HL-60 (cell line): ENCODE measurements around the gene SLC24A3.

Experiments used
- CTCF ChIP-seq: IDR thresholded peaks from one replicate; pipeline ENCODE4 v1.5.1; 2011; ENCODE audit warnings: low read length, control low read depth, inconsistent platforms; ENCODE audit not compliant: insufficient read depth
- POLR2AphosphoS5 ChIP-seq: IDR thresholded peaks from 2 replicates; pipeline ENCODE4 v1.6.1; 2012; ENCODE audit warnings: low read depth
- REST ChIP-seq: IDR thresholded peaks from 2 replicates; pipeline ENCODE4 v1.6.1; 2012; ENCODE audit warnings: low read depth; ENCODE audit not compliant: insufficient replicate concordance
- SPI1 ChIP-seq: IDR thresholded peaks from 2 replicates; pipeline ENCODE4 v1.6.1; 2012; ENCODE audit warnings: low read depth, mild to moderate bottlenecking, borderline replicate concordance

GRCh38 chr20:19621072-19621471, 408.6 kb downstream of the SLC24A3 start:
- TF ChIP-seq CTCF = no peak
- TF ChIP-seq POLR2AphosphoS5 = no peak
- TF ChIP-seq REST = no peak
- TF ChIP-seq SPI1 = no peak
